Tibial artery (tissue), 4 donors: ENCODE data around the gene FOXR1.

Source experiments
- DNase-seq, 2 donors: peaks; one replicate each; pipeline ENCODE4 v3.0.0-alpha.2; 2019
- H3K27ac ChIP-seq, 2 donors: fragments of 200-600 bp; sonication (generic) in 1 of 2; 1 replicate in 1 of 2; 2 replicates in 1 of 2; pipeline ENCODE4 v1.5.1; 2018 to 2019; ENCODE audit warnings: mild to moderate bottlenecking in 1 of 2
- H3K27me3 ChIP-seq, 2 donors: fragments of 200-600 bp; sonication (generic) in 1 of 2; one replicate each; pipeline versions ENCODE4 v1.5.1 to v1.6.0; 2016 to 2019
- H3K36me3 ChIP-seq, 3 donors: fragments of 200-600 bp; sonication (generic) in 2 of 3; one replicate each; pipeline ENCODE4 v1.5.1; 2016 to 2019; ENCODE audit warnings: mild to moderate bottlenecking in 2 of 3
- H3K4me1 ChIP-seq, 4 donors: fragments of 200-600 bp; sonication (generic) in 2 of 4; 1 replicate in 3 of 4; 2 replicates in 1 of 4; pipeline ENCODE4 v1.5.1; 2016 to 2019
- H3K4me3 ChIP-seq, 2 donors: fragments of 200-600 bp; sonication (generic) in 1 of 2; 1 replicate in 1 of 2; 2 replicates in 1 of 2; pipeline ENCODE4 v1.5.1; 2018 to 2019; ENCODE audit warnings: mild to moderate bottlenecking in 2 of 2
- H3K9me3 ChIP-seq, 3 donors: fragments of 200-600 bp; sonication (generic) in 1 of 3; one replicate each; pipeline ENCODE4 v1.5.1; 2016 to 2019
- CTCF ChIP-seq, 2 experiments: fragments of 200-600 bp in 1 of 2; fragments of 450-650 bp in 1 of 2; IDR thresholded peaks; one replicate each; pipeline ENCODE4 v1.5.1; 2017 to 2019; ENCODE audit warnings: antibody characterized with exemption in 2 of 2, mild to moderate bottlenecking in 1 of 2, moderate library complexity in 1 of 2
- intact Hi-C: fragments of 100-400 bp; cut with DNase I; formaldehyde crosslinking; loops from one replicate; pipeline ENCODE4 v1.15.0; 2023; ENCODE audit warnings: low total_unique reads

The FOXR1 gene

DNA sequence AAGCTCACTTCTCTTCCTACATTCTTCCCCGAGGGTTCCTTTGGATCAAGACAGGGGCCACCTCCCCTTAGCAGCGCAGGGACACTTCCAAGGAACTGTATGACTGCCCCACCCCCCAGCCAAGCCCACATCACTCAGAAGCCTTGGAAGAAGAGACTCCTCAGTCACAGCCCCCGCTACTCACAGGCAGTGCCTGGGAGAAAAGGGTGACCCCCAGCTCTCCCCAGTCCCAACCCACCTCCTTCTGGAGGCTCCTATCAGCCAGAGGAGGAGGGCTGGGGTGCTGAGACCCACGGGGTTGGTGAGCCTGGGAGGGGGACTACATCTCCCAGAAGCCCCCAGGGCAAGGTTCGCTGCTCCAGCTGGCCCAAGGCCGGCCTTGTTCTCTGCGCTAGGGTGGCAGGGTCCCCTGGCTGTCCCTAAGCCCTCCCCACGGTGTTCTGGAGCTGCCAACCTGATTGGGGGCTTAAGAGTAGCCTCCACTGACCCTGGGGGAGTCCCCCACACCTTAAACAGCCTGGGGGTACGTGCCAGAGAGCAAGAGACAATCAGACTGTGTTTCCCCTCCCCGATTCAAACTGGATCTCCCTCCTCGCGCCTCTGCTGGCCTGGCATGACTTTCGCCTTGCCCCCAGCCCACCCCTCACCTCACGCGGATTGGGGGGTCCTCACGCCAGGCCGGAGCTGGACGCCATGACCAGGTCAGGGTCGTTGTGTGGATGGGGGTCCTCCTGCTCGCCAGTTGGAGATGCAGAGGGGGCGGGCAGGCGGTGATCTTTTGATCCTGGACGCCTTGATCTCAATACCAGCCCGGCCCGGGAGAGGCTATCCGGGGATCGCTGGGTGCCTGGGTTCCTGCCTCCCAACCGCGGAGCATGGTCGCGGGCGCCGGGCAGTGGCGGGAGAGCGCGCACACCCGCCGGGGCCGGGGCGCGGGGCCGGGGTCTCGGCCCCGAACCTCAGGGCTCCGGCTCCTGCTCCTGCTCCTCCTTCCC is 46.7 kb upstream of the FOXR1 start:
- DNase-seq: peak; percentile 66 to 83
- Histone ChIP-seq H3K27me3 (no peaks in the 10 kb centered on the region), H3K27ac (peak overlapping the region; percentile 85 to 99), H3K9me3 (no peaks in the 10 kb centered on the region), H3K36me3 (no peaks in the 10 kb centered on the region), H3K4me3 (peak overlapping the region; percentile 72 to 91), H3K4me1 (peaks cover 21 to 58% (median 49%) of the 10 kb centered on the region in 4 donors)
- no peak for TF ChIP-seq CTCF (IDR thresholded peaks at IDR 0.05)
- intact Hi-C loops: loop anchor here (5.0 kb wide), 1 partner anchor 133 kb away; the partner anchor contains the start of gene DDX6

DNA sequence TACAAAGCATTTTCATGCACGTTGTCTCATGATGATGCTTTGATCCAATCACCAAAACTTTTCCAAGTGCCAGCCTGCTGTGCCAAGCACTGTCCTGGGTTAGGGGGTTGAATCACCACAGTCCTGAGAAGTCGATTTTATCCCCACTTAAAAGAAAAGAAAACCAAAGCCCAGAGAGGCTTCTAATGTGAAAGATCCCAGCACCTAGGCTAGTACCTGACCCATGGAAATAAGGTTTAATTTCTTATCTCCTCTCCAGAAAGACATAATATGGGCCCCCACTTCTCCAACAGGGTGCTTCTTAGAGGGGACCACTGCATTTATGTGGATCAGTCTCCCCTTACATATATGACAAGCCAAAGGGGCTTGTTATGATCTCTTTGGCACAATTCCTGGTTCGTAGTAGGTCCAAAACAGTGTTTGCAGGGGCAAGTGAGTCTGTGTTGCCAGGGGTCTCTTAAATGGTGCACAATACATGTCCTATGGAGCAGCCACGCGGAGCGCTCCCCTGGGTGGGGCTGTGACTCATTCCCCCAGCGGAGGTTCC is 43.9 kb upstream of the FOXR1 start:
- intact Hi-C loops: loop anchor here (5.0 kb wide), 1 partner anchor 135 kb away; the partner anchor contains the start of gene DDX6
- H3K27ac ChIP-seq: peak overlapping the region; percentile 96 to 99
- H3K4me3 ChIP-seq: peak overlapping the region; percentile 74 to 86
- DNase-seq: no peak
- no peak for TF ChIP-seq CTCF (IDR thresholded peaks at IDR 0.05)
- no peaks in the 10 kb centered on the region for H3K27me3 ChIP-seq
- H3K9me3 ChIP-seq: no peaks in the 10 kb centered on the region
- peaks cover 2 to 42% (median 37%) of the 10 kb centered on the region in 4 donors for H3K4me1 ChIP-seq
- H3K36me3 ChIP-seq: no peaks in the 10 kb centered on the region

DNA sequence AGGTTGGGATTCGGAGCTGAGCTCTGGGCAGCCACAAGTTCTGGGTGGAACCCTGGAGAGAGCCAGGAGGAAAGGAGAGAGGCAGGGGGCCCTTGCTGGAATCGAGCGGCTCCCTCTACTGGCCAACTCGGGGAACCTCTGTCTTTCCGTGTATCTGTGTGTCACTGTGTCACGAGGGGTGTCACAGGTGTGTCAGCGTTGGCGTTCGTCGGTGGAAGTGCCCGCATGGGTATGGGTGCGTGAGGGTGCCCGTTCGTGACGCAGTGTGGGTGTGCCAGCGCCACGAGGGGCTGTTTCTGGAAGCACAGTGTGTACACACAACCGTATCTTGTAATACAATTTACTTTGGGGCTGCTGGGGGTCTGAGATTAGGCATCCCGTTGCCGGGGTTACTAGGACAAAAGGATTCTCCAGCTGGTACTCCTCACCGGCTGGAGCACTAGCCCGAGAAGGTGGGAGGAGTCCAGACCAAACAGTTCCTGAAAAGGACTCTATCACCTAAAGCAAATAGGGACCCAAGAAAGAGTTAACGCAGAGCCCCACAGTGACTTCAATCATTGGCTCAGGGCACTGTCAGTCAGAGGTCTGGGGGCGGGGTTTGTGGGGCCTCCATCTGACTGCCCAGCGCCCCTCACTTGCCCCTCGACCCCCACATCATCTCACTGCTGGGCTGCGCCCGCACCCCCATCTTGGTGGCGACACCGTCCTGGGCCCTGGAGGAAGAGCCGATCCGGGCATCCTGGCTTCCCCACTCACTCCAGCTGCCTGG is 43.3 kb upstream of the FOXR1 start:
- Histone ChIP-seq H3K27ac (peak overlapping the region; percentile 96 to 99), H3K9me3 (no peaks in the 10 kb centered on the region), H3K27me3 (no peaks in the 10 kb centered on the region), H3K36me3 (no peaks in the 10 kb centered on the region), H3K4me3 (peak overlapping the region; percentile 74 to 86), H3K4me1 (peaks cover 0 to 41% (median 36%) of the 10 kb centered on the region in 4 donors)
- DNase-seq: peak; percentile 96 to 98
- intact Hi-C loops: loop anchor here (5.0 kb wide), 1 partner anchor 136 kb away; the partner anchor contains the start of gene DDX6
- TF ChIP-seq CTCF (IDR thresholded peaks at IDR 0.05): peak; percentile 95 to 96

DNA sequence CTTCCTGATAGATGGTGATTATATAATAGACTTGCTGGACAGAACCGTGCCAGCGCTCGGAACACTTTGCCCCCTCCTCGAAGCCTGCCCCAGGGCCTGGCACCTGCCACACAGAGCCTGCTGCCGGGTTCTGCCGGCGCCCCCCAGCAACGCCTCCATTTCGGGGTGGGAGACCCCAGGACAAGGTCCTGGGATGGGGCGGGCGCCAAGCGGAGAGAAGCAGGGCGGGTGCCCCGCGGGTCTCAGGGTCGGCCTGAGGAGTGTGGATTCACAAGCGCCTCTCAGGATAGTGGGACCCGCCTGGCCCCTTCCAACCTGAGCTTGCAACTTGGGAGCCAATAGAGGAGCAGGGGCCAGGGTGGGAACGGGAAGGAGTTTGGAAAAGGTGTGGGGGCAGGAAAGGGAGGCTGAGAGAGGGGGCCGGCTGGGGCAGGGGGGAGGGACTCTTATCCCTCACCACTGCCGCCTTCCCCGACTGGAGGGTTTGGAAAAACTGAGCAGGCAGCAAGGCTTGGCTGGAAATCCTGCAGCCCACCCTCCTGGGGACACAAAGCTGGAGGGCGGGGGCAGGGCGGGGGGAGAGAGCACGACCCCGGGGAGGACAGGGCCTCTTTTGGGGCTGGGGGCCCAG is 42.6 kb upstream of the FOXR1 start:
- peaks cover 0 to 45% (median 35%) of the 10 kb centered on the region in 4 donors for H3K4me1 ChIP-seq
- DNase-seq: peak in 1 of 2 donors; percentile 51

More for the DNA sequence above, 42.6 kb upstream of the FOXR1 start:
- Histone ChIP-seq H3K9me3 (no peaks in the 10 kb centered on the region), H3K36me3 (no peaks in the 10 kb centered on the region), H3K27me3 (no peaks in the 10 kb centered on the region), H3K4me3 (peak overlapping the region; percentile 74 to 86), H3K27ac (peak overlapping the region; percentile 96 to 99)
- TF ChIP-seq CTCF (IDR thresholded peaks at IDR 0.05): peak in 1 of 2 experiments; percentile 3
- intact Hi-C loops: loop anchor here (5.0 kb wide), 1 partner anchor 137 kb away; the partner anchor contains the start of gene DDX6
